OCI-LY3 (cell line): Measurements from ENCODE around the gene EGFLAM.

Source experiments
- H2AFZ ChIP-seq: fragments of 200-600, 300-600 bp; shearing (Covaris generic); 2 replicates; pipeline ENCODE4 v1.6.0; 2014; ENCODE audit warnings: antibody characterized with exemption, low read depth, low read length
- H3K27ac ChIP-seq: fragments of 200-600, 300-600 bp; sonication (generic); 2 replicates; pipeline ENCODE4 v1.5.1; 2014; ENCODE audit warnings: mild to moderate bottlenecking, low read length, moderate library complexity, mixed read lengths
- H3K27me3 ChIP-seq: fragments of 200-600, 300-600 bp; sonication (generic); 2 replicates; pipeline ENCODE4 v1.6.1; 2014; ENCODE audit warnings: low read depth, low read length, mixed read lengths
- H3K36me3 ChIP-seq: fragments of 200-600, 300-600 bp; sonication (generic); replicated peaks from 2 replicates; pipeline ENCODE3; 2014; ENCODE audit warnings: low read depth, low read length, mixed read lengths
- H3K4me1 ChIP-seq: fragments of 300-600, 200-600 bp; sonication (generic); 2 replicates; pipeline ENCODE4 v1.6.1; 2014; ENCODE audit warnings: low read length, mixed read lengths
- H3K4me2 ChIP-seq: fragments of 200-600, 300-600 bp; sonication (generic); 2 replicates; pipeline ENCODE4 v1.6.1; 2014; ENCODE audit warnings: low read length, mixed read lengths
- H3K4me3 ChIP-seq: fragments of 300-600, 200-600 bp; sonication (generic); 2 replicates; pipeline ENCODE4 v1.5.1; 2014; ENCODE audit warnings: antibody characterized with exemption, mild to moderate bottlenecking, low read length, moderate library complexity
- H3K79me2 ChIP-seq: fragments of 300-600, 200-600 bp; shearing (Covaris generic); 2 replicates; pipeline ENCODE4 v1.6.1; 2014; ENCODE audit warnings: mild to moderate bottlenecking, low read length, mixed read lengths
- H3K9ac ChIP-seq: fragments of 300-600, 200-600 bp; shearing (Covaris generic); 2 replicates; pipeline ENCODE4 v1.6.0; 2014; ENCODE audit warnings: mild to moderate bottlenecking, low read length, moderate library complexity
- H3K9me3 ChIP-seq: fragments of 200-600, 300-600 bp; shearing (Covaris generic); 2 replicates; pipeline ENCODE4 v1.6.1; 2014; ENCODE audit warnings: low read length, mixed read lengths; ENCODE audit not compliant: insufficient read depth
- H4K20me1 ChIP-seq: fragments of 200-600, 300-600 bp; sonication (generic); 2 replicates; pipeline ENCODE4 v1.6.1; 2016; ENCODE audit warnings: low read length, mixed read lengths; ENCODE audit not compliant: insufficient read depth
- CTCF ChIP-seq: fragments of 200-600, 300-600 bp; sonication (generic); IDR thresholded peaks from 2 replicates; pipeline ENCODE4 v1.5.1; 2014; ENCODE audit warnings: antibody characterized with exemption, low read length, low read depth
- EZH2phosphoT487 ChIP-seq: fragments of 200-600 bp; shearing (Covaris generic); IDR thresholded peaks from 2 replicates; pipeline ENCODE4 v1.6.1; 2018; ENCODE audit warnings: antibody characterized with exemption, mixed run types, low read depth

The EGFLAM gene

DNA sequence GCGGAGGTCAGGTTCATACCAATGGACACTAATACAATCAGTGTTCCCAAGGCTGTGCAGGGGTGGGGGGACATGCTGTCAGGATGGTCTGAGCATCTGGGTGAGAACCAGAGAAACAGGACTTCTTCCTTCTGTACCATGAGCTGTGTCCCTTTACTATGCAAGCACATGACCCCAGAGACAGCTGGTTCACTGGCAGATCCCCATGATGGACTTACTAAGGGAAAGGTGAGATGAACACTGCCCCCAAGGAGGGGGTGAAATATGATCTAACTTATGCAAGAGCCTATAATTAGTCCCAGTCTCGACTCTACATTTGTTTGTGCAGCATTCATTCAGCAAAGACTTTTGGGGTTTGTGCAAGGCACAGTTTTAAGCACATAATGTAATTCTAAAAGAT lies 206.7 kb downstream of the EGFLAM start:
- Histone ChIP-seq H3K27ac (no peak overlapping the region), H3K79me2 (no peaks in the 10 kb centered on the region), H4K20me1 (peaks cover 21% of the 10 kb centered on the region; the same call in 1 of the 2 replicates), H3K4me1 (no peaks in the 10 kb centered on the region), H3K9me3 (no peaks in the 10 kb centered on the region), H3K9ac (no peak overlapping the region), H3K27me3 (peaks cover 49% of the 10 kb centered on the region), H3K4me2 (no peak overlapping the region), H3K36me3 (no peaks in the 10 kb centered on the region), H2AFZ (no peak overlapping the region), H3K4me3 (no peak overlapping the region)
- TF ChIP-seq CTCF (no peak), EZH2phosphoT487 (no peak)

- Histone ChIP-seq H3K4me1 (no peaks in the 10 kb centered on the region), H4K20me1 (peaks cover 16% of the 10 kb centered on the region; the same call in 1 of the 2 replicates), H3K27ac (no peak overlapping the region), H3K4me3 (no peak overlapping the region), H3K79me2 (no peaks in the 10 kb centered on the region), H3K36me3 (no peaks in the 10 kb centered on the region), H2AFZ (no peak overlapping the region), H3K9ac (no peak overlapping the region), H3K9me3 (no peaks in the 10 kb centered on the region), H3K27me3 (peaks cover 41% of the 10 kb centered on the region), H3K4me2 (no peak overlapping the region)
- no peak for TF ChIP-seq CTCF
- TF ChIP-seq EZH2phosphoT487: no peak
Observed at GRCh38 chr5:38465702-38466423, 207.5 kb downstream of the EGFLAM start.

DNA sequence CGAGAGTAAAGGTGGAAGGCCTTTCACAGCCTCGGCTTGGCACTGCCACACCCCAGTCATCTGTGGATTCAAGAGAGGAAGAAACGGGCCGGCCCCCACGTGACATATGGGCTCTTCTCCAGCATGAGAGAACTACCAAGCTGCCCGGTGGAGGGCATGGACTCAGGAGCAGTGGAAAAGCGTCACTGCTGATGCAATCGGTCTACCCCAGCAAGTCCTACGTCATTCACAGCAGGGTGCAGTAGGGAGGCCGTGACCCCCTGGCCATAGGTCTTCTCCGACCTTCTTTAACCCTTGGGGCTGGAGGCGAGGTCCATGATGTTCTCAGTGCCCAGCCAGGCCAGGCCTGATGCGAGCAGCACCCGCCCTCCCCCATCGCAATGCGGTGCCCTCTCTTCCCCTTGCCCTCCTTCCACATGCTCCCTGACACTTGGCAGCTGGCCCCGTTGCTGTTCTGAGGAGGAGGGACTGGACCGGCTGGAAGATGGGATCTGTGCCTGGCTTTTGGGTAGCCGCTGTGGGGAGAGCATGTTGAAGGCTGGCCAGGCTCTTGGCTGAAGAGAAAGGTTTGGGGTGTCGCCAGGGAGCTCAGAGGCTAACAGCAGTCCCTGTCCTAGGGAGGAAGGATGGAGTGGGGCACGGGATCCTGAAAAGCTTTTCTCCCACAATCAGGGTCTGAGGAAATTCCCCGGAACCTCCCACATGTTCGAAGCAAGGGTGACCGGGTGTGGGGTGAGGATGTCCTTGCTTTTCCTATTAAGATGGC lies 208.2 kb downstream of the EGFLAM start:
- Histone ChIP-seq H3K9ac (no peak overlapping the region), H3K27ac (no peak overlapping the region), H3K9me3 (no peaks in the 10 kb centered on the region), H3K79me2 (no peaks in the 10 kb centered on the region), H3K4me2 (no peak overlapping the region), H3K4me3 (no peak overlapping the region), H3K27me3 (peaks cover 38% of the 10 kb centered on the region), H4K20me1 (peaks cover 16% of the 10 kb centered on the region; the same call in 1 of the 2 replicates), H2AFZ (no peak overlapping the region), H3K4me1 (no peaks in the 10 kb centered on the region), H3K36me3 (no peaks in the 10 kb centered on the region)
- TF ChIP-seq CTCF: no peak
- no peak for TF ChIP-seq EZH2phosphoT487

DNA sequence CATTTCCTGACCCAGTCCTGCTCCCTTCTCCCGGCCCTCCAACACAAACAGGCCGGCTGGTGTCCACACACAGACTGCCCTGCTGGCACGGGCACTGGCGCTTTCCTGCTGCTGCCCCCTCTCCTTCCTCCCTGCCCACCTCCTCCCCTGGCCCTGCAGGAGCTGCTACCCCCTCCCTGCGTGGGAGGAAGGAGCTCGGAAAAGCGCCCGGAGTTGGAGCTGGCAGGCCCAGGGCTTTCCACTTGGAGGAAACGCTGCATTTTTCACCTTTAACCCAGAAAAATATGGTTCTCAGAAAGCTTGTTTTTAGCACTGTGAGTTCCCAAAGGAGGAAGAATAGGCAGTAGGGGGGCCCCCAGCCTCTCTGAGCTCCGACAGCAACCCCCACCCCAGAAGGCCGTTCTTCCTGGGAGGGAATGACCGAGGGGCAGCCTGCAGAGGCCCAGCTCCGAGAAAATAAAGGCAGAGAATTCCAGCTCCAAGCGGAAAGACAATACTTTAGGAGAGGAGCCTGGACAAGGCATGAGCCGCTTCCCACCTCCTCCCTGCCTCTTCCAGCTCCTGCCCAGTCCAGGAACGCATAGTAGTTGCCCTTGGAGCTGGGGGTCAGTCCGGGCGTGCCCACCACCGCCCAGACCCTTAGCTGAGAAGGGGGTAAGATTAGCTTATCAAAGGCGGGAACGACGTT lies 209.1 kb downstream of the EGFLAM start:
- H4K20me1 ChIP-seq: peaks cover 16% of the 10 kb centered on the region; the same call in 1 of the 2 replicates
- TF ChIP-seq CTCF (no peak), EZH2phosphoT487 (no peak)
- H3K4me1 ChIP-seq: no peaks in the 10 kb centered on the region
- H3K9ac ChIP-seq: no peak overlapping the region
- H3K36me3 ChIP-seq: no peaks in the 10 kb centered on the region
- H3K27me3 ChIP-seq: peaks cover 40% of the 10 kb centered on the region
- H3K79me2 ChIP-seq: no peaks in the 10 kb centered on the region
- no peak overlapping the region for H3K27ac ChIP-seq
- no peaks in the 10 kb centered on the region for H3K9me3 ChIP-seq
- no peak overlapping the region for H3K4me3 ChIP-seq
- H2AFZ ChIP-seq: no peak overlapping the region
- H3K4me2 ChIP-seq: no peak overlapping the region
